Erythroblast (primary cell): Measurements from ENCODE around the gene ECSCR.

ENCODE experiments used
- GATA1 ChIP-seq: IDR thresholded peaks from 2 replicates; pipeline ENCODE4 v1.6.1; 2011; ENCODE audit warnings: low read depth, mild to moderate bottlenecking, control low read depth, low read length, moderate library complexity
- POLR2A ChIP-seq: IDR thresholded peaks from 2 replicates; pipeline ENCODE4 v1.6.1; 2011; ENCODE audit warnings: mild to moderate bottlenecking, low read length

- TF ChIP-seq POLR2A (no peak), GATA1 (no peak)
Observed at GRCh38 chr5:139492700-139493192, 30.2 kb upstream of the ECSCR start.
